Measurements from ENCODE around the gene LYL1. TPM values are rescaled to one million over a fixed set of nuclear protein-coding genes. Genes with fewer than 3 reads are reported as not detected.

Gene LYL1
- total and polyA plus RNA-seq, 9 of the 15 experiments (the other 6 are each of a cell fraction or from before 2014, with no cell fraction given) = 1.3 to 266 (median 34.0) TPM

DNA sequence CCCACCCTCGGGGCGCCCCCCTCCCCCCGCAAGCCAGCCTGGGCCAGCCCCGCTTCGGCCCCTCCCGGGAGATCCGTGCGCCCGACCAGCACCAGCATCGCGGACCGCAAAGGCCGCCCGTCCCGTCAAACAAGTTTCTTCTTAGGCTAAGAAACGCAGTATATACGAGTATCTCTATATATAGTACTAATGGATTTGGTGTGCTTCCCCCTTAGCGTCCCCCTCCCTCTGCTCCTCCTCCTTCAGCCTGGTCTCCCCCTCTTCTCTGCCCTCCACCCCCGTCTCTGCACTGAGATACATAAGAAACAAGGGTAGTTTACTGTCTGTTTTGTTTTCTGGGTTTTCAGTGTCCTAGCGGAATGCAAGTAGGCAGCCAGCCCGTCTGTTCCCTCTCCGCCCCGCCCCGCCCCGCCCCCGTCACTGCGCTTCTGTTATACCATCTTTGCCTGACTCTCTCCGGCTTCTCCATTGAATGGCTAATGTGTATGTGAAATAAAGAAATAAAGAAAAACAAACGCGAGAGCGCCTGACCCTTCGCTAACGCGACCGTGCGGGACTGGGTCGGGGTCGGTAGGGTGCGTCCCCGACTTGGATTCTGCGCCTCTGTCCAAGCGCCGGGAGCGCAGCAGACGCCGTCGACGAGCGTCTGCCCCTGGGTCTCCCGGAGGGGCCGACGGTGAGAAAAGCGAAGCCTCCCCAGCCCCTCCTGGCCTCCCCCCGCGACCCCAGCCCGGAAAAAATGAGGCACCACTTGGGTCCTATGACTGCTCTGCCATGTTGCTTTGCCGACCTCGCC, 4.2 kb downstream of the LYL1 start:
- Histone ChIP-seq H3K27me3 (ENCODE audit: control insufficient read depth in 2 of 2, insufficient read depth in 2 of 2, low read length in 2 of 2) (no peaks in the 10 kb centered on the region), H3K9ac (ENCODE audit: insufficient read depth in 1 of 2, low read depth in 2 of 2, low read length in 2 of 2) (peak overlapping the region; percentile 74 to 95), H3K4me2 (ENCODE audit: insufficient read depth, low read length) (peak overlapping the region; percentile 99), H3K36me3 (ENCODE audit: control insufficient read depth, insufficient read depth, low read length) (peaks cover 37% of the 10 kb centered on the region), H2AFZ (ENCODE audit: low read depth, low read length) (no peak overlapping the region), H4K20me1 (replicated peaks; ENCODE audit: control insufficient read depth, insufficient read depth, low read length) (no peaks in the 10 kb centered on the region), H3K79me2 (ENCODE audit: control insufficient read depth, insufficient read depth, low read length) (peaks cover 56% of the 10 kb centered on the region), H3K4me1 (replicated peaks in 1 of 2; ENCODE audit: control insufficient read depth in 2 of 2, insufficient read depth in 2 of 2, low read length in 2 of 2) (peaks cover 40 to 82% of the 10 kb centered on the region in 2 experiments), H3K9me1 (ENCODE audit: control insufficient read depth, insufficient read depth, low read length) (no peaks in the 10 kb centered on the region), H3K27ac (ENCODE audit: extremely low read depth, low read depth, low read length) (peak overlapping the region; percentile 98), H3K4me3 (peak overlapping the region; percentile 98), H3K9me3 (replicated peaks; ENCODE audit: control insufficient read depth, insufficient read depth, low read depth, low read length) (no peaks in the 10 kb centered on the region)
- BruUV-seq (replicated peaks) = no TSS peak
- ATAC-seq (peak; percentile 3), DNase-seq (ENCODE audit: extremely low read depth in 1 of 4, low spot score in 3 of 4) (peak in 3 of 4 experiments; percentile 25 to 85 (median 62)), FAIRE-seq (peak; percentile 37)
- intact Hi-C loops (cut with micrococcal nuclease) (loop anchor here (1.0 kb wide), 1 partner anchor 164 kb away; no protein-coding TSS in a partner anchor), in situ Hi-C loops (cut with MboI) (no loop called here)
- CTCF ChIA-PET (ENCODE audit: low intra/inter-chr PET ratio) = interaction anchor here (0.6 to 0.8 kb wide), 2 partner anchors 58 to 163 kb away, joined by 3 read pairs; no protein-coding TSS in a partner anchor
- POLR2A ChIA-PET = interaction anchor here (0.8 to 1.1 kb wide), 2 partner anchors 8 to 54 kb away, joined by 4 to 7 read pairs; no protein-coding TSS in a partner anchor
- under 1% methylated on average over 41 of the region's 58 CpGs for WGBS (ENCODE audit: insufficient coverage, low coverage, missing lambda C conversion rate)
- TF ChIP-seq ZBED1 (IDR thresholded peaks at IDR 0.05) = no peak; the same call in 1 of the 2 replicates
- no peak for TF ChIP-seq FUS (optimal IDR thresholded peaks at IDR 0.05; ENCODE audit: low read depth, low read length)
- TF ChIP-seq, protein P1, sequence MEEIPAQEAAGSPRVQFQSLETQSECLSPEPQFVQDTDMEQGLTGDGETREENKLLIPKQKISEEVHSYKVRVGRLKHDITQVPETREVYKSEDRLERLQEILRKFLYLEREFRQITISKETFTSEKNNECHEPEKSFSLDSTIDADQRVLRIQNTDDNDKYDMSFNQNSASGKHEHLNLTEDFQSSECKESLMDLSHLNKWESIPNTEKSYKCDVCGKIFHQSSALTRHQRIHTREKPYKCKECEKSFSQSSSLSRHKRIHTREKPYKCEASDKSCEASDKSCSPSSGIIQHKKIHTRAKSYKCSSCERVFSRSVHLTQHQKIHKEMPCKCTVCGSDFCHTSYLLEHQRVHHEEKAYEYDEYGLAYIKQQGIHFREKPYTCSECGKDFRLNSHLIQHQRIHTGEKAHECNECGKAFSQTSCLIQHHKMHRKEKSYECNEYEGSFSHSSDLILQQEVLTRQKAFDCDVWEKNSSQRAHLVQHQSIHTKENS (CRISPR knock-in tag; IDR thresholded peaks at IDR 0.05) = peak; percentile 77; the same call in 1 of the 2 replicates
- TF ChIP-seq ZNF586 (CRISPR knock-in tag; conservative IDR thresholded peaks at IDR 0.05) = no peak
- TF ChIP-seq MCM2 (IDR thresholded peaks at IDR 0.05; ENCODE audit: low read depth) = no peak
- TF ChIP-seq, protein P2, sequence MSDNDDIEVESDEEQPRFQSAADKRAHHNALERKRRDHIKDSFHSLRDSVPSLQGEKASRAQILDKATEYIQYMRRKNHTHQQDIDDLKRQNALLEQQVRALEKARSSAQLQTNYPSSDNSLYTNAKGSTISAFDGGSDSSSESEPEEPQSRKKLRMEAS (CRISPR knock-in tag; IDR thresholded peaks at IDR 0.05) = peak; percentile 2; the same call in 1 of the 2 replicates
- no peak for TF ChIP-seq ETS2 (tag; IDR thresholded peaks at IDR 0.05; ENCODE audit: borderline replicate concordance, poor library complexity, severe bottlenecking)
- no peak for TF ChIP-seq EP400 (IDR thresholded peaks at IDR 0.05)
- TF ChIP-seq KAT7 (CRISPR knock-in tag; IDR thresholded peaks at IDR 0.05; ENCODE audit: borderline replicate concordance) = 0 out of 2 replicates have a peak, but pooled peaks have one; percentile 4
- TF ChIP-seq POLR2B (IDR thresholded peaks at IDR 0.05; ENCODE audit: low read depth, partially characterized antibody) = peak; percentile 70
- 0 out of 2 replicates have a peak, but pooled peaks have one; percentile 35 for TF ChIP-seq RFX7 (CRISPR knock-in tag; IDR thresholded peaks at IDR 0.05)
- TF ChIP-seq, protein P3, sequence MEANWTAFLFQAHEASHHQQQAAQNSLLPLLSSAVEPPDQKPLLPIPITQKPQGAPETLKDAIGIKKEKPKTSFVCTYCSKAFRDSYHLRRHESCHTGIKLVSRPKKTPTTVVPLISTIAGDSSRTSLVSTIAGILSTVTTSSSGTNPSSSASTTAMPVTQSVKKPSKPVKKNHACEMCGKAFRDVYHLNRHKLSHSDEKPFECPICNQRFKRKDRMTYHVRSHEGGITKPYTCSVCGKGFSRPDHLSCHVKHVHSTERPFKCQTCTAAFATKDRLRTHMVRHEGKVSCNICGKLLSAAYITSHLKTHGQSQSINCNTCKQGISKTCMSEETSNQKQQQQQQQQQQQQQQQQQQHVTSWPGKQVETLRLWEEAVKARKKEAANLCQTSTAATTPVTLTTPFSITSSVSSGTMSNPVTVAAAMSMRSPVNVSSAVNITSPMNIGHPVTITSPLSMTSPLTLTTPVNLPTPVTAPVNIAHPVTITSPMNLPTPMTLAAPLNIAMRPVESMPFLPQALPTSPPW (CRISPR knock-in tag; IDR thresholded peaks at IDR 0.05) = peak; percentile 79
- TF ChIP-seq, protein P4, sequence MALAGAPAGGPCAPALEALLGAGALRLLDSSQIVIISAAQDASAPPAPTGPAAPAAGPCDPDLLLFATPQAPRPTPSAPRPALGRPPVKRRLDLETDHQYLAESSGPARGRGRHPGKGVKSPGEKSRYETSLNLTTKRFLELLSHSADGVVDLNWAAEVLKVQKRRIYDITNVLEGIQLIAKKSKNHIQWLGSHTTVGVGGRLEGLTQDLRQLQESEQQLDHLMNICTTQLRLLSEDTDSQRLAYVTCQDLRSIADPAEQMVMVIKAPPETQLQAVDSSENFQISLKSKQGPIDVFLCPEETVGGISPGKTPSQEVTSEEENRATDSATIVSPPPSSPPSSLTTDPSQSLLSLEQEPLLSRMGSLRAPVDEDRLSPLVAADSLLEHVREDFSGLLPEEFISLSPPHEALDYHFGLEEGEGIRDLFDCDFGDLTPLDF (CRISPR knock-in tag; IDR thresholded peaks at IDR 0.05) = no peak
- TF ChIP-seq, protein P5, sequence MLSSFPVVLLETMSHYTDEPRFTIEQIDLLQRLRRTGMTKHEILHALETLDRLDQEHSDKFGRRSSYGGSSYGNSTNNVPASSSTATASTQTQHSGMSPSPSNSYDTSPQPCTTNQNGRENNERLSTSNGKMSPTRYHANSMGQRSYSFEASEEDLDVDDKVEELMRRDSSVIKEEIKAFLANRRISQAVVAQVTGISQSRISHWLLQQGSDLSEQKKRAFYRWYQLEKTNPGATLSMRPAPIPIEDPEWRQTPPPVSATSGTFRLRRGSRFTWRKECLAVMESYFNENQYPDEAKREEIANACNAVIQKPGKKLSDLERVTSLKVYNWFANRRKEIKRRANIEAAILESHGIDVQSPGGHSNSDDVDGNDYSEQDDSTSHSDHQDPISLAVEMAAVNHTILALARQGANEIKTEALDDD (IDR thresholded peaks at IDR 0.05) = no peak
- no peak for TF ChIP-seq MCM7 (IDR thresholded peaks at IDR 0.05)
- peak; percentile 52; the same call in 1 of the 2 replicates for TF ChIP-seq POLR2H (tag; IDR thresholded peaks at IDR 0.05; ENCODE audit: low read depth)

Measured in K562 (cell line).